Metanephros (tissue), 2 donors: ENCODE measurements around the gene EZR. TPM values are rescaled to one million over a fixed set of nuclear protein-coding genes. Genes with fewer than 3 reads are reported as not detected.

Source experiments
- small RNA-seq: library from RNA; depleted of rRNA; stranded (forward); fragments of <200 nt; gene quantifications from one replicate; pipeline ENCODE3, GENCODE V24; 2014; ENCODE audit warnings: low replicate concordance
- total RNA-seq: library from RNA; depleted of rRNA; stranded (reverse); fragments of >200 nt; gene quantifications from one replicate; pipeline ENCODE4 v1.2.3, GENCODE V29; 2014

Gene EZR
- 134 TPM for total RNA-seq

GRCh38 chr6:158819213-158819976, at the start of gene EZR:
TSS of gene EZR (minus strand) at chr6:158819368. CDS start at chr6:158818093, 1,275 bp downstream.

Small RNAs within 50 kb of the gene (small RNA-seq; reads per million reads assigned to genes)
- gene MIR3918 = not detected

Other genes starting within 250 kb of the EZR start
- 54.5 TPM for gene DYNLT1, start 174.6 kb downstream of the EZR start, total RNA-seq
- 4.4 TPM for gene SYTL3, start 169.3 kb downstream of the EZR start, total RNA-seq
- 14.2 TPM for gene RSPH3, start 180.8 kb upstream of the EZR start, total RNA-seq
- 3.3 TPM for gene TAGAP, start 225.6 kb upstream of the EZR start, total RNA-seq